ENCODE measurements around the gene CRABP2.

DNA sequence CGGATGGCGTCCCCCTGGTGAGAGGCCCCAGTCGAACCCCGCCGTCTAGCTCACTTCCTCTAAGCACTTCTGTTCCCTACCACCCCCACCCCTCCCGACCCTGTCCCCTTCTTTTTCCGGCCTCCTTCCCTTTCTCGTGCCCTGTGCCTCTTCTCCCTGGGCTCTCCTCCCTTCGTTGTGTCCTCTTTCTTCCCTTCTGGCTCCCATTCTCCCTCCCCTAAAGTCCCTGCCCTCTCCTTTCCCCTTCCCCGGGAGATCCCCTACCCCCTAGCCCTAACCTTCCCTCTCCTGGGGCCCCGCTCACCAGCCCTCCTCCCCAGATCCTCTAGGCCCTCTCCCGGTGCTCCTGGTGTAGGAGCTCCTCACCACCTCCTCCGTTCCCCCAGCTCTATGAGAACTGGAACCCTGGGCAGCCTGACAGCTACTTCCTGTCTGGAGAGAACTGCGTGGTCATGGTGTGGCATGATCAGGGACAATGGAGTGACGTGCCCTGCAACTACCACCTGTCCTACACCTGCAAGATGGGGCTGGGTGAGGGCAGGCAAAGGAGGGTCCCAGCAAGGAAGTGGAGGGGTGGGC, 47.6 kb downstream of the CRABP2 start:
- TF ChIP-seq, protein P1, sequence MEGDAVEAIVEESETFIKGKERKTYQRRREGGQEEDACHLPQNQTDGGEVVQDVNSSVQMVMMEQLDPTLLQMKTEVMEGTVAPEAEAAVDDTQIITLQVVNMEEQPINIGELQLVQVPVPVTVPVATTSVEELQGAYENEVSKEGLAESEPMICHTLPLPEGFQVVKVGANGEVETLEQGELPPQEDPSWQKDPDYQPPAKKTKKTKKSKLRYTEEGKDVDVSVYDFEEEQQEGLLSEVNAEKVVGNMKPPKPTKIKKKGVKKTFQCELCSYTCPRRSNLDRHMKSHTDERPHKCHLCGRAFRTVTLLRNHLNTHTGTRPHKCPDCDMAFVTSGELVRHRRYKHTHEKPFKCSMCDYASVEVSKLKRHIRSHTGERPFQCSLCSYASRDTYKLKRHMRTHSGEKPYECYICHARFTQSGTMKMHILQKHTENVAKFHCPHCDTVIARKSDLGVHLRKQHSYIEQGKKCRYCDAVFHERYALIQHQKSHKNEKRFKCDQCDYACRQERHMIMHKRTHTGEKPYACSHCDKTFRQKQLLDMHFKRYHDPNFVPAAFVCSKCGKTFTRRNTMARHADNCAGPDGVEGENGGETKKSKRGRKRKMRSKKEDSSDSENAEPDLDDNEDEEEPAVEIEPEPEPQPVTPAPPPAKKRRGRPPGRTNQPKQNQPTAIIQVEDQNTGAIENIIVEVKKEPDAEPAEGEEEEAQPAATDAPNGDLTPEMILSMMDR (IDR thresholded peaks at IDR 0.05; ENCODE audit: insufficient read depth, low read length, poor library complexity, severe bottlenecking): peak; percentile 15
- TF ChIP-seq EZH2phosphoT487 (conservative IDR thresholded peaks at IDR 0.05; ENCODE audit: low read length): no peak

Data from SU-DHL-6 (cell line).